Liver (tissue), 2 donors: ENCODE results near the gene GPANK1.

Source experiments
- CTCF ChIP-seq: fragments of 150-350 bp; IDR thresholded peaks from 2 replicates; pipeline ENCODE4 v1.5.1; 2017; ENCODE audit warnings: improper control_type of control experiment, low read depth, low read length; ENCODE audit not compliant: missing input control
- FOXA1 ChIP-seq: IDR thresholded peaks from 2 replicates; pipeline ENCODE4 v1.6.1; 2016; ENCODE audit warnings: antibody characterized with exemption
- donor health status: healthy.

GRCh38 chr6:31622684-31623091, 42.1 kb downstream of the GPANK1 start:
- no peak for TF ChIP-seq CTCF
- no peak for TF ChIP-seq FOXA1
